Measurements from ENCODE around the gene FBRSL1.

GRCh38 chr12:132518354-132518992 is 28.5 kb downstream of the FBRSL1 start:
- TF ChIP-seq POLR2A (IDR thresholded peaks at IDR 0.05) = no peak
- TF ChIP-seq CTCF (IDR thresholded peaks at IDR 0.05) = no peak

Data from heart left ventricle (tissue), 13 donors.